GM21526 (cell line): ENCODE data around the gene NDRG4.

Source experiments
- ATAC-seq: cut with Tn5 transposase; IDR thresholded peaks from one replicate; pipeline ENCODE4 v1.9.1; 2021; ENCODE audit warnings: moderate library complexity; ENCODE audit not compliant: unreplicated experiment, low FRiP score

The NDRG4 gene

DNA sequence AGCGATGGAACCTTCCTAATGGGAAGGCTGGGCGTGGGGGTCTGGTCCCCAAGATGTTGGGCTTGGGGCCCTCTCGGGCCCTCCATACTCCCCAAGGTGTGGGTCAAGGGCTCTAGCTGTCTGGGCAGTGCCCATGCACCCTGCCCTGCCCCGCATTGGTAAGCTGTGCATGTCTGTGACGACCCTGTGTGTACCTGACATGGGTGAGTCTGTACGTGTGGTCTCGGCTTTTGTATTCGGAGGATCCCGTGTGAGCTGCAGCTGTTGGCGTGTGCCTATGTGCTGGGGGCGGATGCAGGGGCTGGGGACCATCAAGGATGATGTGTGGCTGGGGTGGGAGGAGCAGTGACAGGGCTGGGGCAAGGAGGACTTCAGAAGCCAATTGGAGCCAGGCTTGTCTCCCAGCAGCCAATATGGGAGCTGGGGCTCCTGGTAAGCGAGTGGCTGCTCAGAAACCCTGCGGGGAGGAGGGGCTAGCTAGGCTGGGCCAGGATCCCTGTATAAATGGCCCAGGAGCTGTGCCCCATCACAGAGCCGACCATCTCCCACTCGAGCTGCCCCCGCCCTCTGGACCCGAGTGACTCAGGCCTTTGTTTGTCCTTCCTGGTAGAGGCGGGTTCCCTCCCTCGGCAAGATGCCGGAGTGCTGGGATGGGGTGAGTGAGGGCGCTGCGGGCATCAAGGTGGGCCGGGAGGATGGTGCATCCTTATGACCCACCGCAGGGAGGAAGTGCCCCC lies at the start of gene NDRG4:
Gene NDRG4, plus strand, starts transcription at position 529 of the 737 bp plus-strand sequence. Its CDS starts 106 bp downstream, at position 635.
- no peak for ATAC-seq

GRCh38 chr16:58450590-58450989 lies 49.4 kb upstream of the NDRG4 start:
- no peak for ATAC-seq

DNA sequence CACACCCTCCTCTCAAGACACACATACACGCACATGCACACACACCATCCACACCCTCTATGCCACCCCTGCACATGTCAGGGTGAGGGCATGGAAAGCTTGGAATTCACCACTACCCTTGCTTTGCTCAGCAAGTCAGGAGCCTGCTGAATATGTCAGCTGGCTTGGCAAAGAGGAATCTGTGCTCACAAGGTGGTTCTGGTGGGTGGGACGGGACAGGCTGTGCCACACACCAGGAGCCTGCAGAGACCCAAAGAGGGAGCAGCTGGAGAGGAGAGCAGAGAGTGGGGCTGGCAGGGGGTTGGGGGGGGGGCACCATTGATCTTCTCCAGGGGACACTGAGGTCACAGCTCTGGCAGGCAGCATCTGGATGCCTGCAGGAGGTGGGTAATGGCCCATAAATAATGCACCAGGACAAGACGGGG lies 48.7 kb upstream of the NDRG4 start:
- ATAC-seq: no peak

- no peak for ATAC-seq
These were observed 48.0 kb upstream of the NDRG4 start for GRCh38 chr16:58451945-58452401.

DNA sequence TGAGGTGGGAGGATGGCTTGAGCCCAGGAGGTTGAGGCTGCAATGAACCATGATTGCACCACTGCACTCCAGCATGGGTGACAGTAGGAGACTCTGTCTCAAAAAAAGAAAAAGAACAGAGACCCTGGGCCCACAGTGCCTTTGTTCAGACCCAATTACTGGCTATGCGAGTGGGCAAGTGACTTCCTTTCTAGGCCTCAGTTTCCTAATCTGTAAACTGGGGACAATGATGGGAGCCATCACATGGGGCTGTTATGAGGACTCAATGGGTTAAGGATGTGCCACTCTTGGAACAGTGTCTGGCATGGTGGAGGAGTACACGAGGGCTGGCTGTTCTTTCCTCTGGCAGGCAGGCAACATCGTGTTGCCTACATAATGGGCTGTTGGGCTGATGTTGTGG lies 47.3 kb upstream of the NDRG4 start:
- ATAC-seq: no peak

GRCh38 chr16:58454178-58454577 lies 45.8 kb upstream of the NDRG4 start:
- no peak for ATAC-seq

GRCh38 chr16:58454856-58455255 lies 45.1 kb upstream of the NDRG4 start:
- ATAC-seq: no peak

GRCh38 chr16:58455750-58456149 lies 44.2 kb upstream of the NDRG4 start:
- ATAC-seq: no peak

- ATAC-seq: no peak
These were observed 43.8 kb upstream of the NDRG4 start for GRCh38 chr16:58456193-58456592.

DNA sequence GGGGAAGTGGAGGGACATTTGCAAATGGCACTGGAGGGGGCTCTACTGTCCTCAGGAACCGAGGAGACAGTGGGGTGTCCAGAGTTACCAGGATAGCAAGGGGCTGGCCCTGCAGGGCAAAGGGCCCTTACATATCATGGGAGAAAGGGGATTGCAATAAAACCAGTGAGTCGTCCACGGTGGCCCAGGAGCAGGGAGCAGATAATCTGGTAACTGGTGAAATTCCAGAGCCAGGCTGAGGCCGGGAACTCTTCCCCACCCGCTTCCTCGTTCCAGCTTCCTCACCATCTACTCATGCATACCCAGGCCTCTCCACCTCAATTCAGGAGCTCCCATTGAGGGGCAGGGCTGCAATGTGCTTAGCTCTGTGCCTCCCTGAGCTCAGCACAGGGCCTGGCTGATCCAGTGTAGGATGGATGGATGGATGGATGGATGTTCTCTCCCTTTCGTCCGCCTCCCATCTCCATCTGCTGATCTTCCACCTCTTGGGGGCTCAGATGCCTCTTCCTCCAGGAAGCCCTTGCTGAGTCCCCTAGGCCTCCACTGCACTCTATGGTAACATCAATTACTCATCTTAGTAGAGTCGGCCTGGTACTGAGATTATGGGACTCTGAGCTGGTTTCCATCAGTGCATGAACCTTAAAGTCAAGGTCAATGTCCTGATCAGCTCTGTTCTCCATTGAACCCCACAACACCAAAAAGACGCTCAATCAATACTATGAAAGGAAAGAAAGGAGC lies 41.2 kb upstream of the NDRG4 start:
- no peak for ATAC-seq

GRCh38 chr16:58459344-58460218 lies 40.4 kb upstream of the NDRG4 start:
- no peak for ATAC-seq

DNA sequence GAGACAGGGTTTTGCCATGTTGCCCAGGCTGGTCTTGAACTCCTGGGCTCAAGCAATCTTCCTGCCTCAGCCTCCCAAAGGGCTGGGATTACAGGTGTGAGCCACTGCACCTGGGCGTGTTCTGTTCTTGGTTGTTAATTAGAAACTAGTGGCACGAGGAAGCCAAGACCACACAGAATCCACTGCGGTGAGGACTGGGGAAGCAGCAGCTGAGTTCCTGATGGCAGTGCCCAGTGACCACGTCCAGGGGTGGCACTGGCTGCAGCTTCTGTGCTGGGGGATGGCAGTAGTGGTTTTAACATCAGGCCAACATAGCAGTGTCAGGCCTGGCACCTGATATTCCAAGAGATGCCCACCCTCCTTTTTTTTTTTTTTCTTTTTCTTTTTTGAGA lies 39.7 kb upstream of the NDRG4 start:
- ATAC-seq: no peak

GRCh38 chr16:58461056-58461455 lies 38.9 kb upstream of the NDRG4 start:
- ATAC-seq: no peak

- ATAC-seq: no peak
These were observed 38.3 kb upstream of the NDRG4 start for GRCh38 chr16:58461640-58462039.

DNA sequence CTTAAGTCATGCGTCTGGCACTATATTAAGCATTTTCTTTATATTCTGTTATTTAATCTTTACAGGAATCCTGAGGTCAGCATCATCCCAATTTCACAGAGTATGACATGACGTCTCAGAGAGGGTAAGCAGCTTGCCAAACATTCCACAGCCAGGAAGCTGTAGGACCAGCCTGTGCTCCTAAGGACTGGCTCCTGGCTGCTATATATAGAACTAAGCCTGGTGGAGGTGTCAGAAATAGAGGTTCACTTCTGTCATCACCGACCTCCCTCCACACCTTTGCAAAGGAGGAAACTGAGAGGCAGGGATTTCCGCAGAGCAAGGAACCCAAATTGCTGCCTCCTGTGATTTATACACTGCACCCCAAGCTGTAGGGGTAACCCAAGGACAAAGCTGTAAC lies 37.9 kb upstream of the NDRG4 start:
- ATAC-seq: no peak

DNA sequence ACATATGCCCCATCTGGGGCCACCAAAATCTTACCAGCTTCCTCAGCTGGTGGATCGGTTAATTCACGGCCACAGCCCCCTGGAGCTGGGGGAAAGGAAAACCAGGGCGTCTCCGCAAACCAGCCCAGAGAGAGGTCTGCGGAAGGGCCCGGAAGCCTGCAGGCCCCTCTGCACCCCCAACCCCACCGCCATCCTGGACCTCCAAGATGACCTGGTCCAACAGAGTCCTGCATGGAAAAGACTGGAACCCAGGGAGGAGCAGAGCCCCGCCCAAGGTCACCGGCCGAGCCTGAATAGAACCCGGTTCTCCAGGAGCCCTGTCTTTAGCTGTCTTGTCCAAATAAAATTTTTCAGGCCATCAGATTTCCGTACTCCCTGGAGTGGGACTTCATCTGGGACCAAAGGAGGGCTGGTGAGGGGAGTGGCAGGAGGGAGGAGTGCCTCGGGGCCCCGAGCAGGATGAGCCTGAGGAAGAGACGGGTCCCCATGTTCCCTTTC lies 37.4 kb upstream of the NDRG4 start:
- ATAC-seq: no peak

GRCh38 chr16:58462997-58463941 lies 36.7 kb upstream of the NDRG4 start:
- no peak for ATAC-seq

DNA sequence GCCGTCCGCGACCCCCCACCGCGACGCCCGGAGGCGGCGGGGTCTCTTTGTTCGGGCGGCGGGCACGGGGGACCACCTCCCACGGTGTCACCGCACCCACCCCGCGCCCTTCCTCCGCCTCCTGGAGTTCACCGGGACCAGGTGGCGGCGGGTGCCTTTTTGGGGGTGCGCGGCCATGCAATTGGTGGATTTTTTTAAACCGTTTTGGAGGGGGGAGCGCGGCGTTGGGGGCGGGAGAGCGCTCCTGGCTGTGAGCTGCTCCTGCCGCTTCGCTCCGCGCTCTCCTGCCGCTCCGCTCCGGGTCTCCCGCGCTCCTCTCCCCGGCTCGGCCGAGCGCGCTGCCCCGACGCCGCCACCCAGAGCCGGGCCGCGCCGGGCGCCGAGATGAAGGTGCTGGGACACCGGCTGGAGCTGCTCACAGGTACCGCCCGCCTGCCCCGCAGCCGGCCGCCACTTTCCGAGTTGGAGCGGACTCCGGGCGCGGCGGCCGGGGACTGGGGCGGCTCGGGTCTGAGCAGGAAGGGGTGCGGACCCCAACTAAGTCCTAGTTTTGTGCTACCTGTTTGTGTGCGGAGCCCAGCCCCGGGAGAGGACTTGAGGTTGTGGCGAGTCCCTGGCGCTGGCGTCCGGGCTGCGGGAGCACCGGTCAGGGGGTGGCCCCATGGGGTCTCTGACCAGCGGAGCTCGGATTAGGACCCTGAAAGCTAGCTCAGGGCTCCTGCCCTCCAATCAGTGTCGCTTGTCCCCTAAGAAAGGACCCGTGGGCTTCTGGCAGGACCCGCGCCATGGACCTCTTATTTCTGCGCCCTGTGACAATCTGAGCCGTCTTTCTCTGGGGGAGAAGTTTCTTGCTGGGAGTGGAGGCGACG lies 35.7 kb upstream of the NDRG4 start:
- no peak for ATAC-seq
